Measurements from ENCODE around the gene ZNF81.
"Not testable (repeated sequence)": the region's sequence is repeated elsewhere in the genome, so short reads cannot be mapped to it uniquely, and the experiment has no call there.

The ZNF81 gene

GRCh38 chrX:47838361-47838760, 1.7 kb downstream of the ZNF81 start:
- H3K4me1 ChIP-seq (ENCODE audit: control insufficient read depth in 1 of 2, insufficient read depth in 1 of 2, low read depth in 1 of 2, low read length in 1 of 2), result peaks cover 4 to 14% of the 10 kb centered on the region in 2 experiments

GRCh38 chrX:47840111-47840510, 3.4 kb downstream of the ZNF81 start:
- Histone ChIP-seq H3K36me3 (no peaks in the 10 kb centered on the region), H3K27me3 (no peaks in the 10 kb centered on the region), H3K4me1 (ENCODE audit: control insufficient read depth in 1 of 2, insufficient read depth in 1 of 2, low read depth in 1 of 2, low read length in 1 of 2) (peaks cover 4 to 14% of the 10 kb centered on the region in 2 experiments), H3K4me3 (ENCODE audit: low read depth in 1 of 2, low read length in 1 of 2) (no peak overlapping the region), H3K9me3 (no peaks in the 10 kb centered on the region), H3K27ac (no peak overlapping the region)
- TF ChIP-seq CTCF (IDR thresholded peaks at IDR 0.05), result no peak

More at GRCh38 chrX:47838361-47838760, 1.7 kb downstream of the ZNF81 start:
- Histone ChIP-seq H3K36me3 (no peaks in the 10 kb centered on the region), H3K27ac (no peak overlapping the region), H3K4me3 (ENCODE audit: low read depth in 1 of 2, low read length in 1 of 2) (no peak overlapping the region), H3K9me3 (no peaks in the 10 kb centered on the region), H3K27me3 (no peaks in the 10 kb centered on the region)
- no peak for TF ChIP-seq CTCF (IDR thresholded peaks at IDR 0.05)

- TF ChIP-seq CTCF (IDR thresholded peaks at IDR 0.05), result no peak
- Histone ChIP-seq H3K27me3 (no peaks in the 10 kb centered on the region), H3K9me3 (no peaks in the 10 kb centered on the region)
Measured at GRCh38 chrX:47843363-47843762, 6.7 kb downstream of the ZNF81 start.

GRCh38 chrX:47844117-47844516, 7.4 kb downstream of the ZNF81 start:
- Histone ChIP-seq H3K4me3 (ENCODE audit: low read depth in 1 of 2, low read length in 1 of 2) (no peak overlapping the region), H3K27me3 (no peaks in the 10 kb centered on the region), H3K36me3 (peaks cover 12% of the 10 kb centered on the region), H3K9me3 (no peaks in the 10 kb centered on the region), H3K27ac (no peak overlapping the region), H3K4me1 (ENCODE audit: control insufficient read depth in 1 of 2, insufficient read depth in 1 of 2, low read depth in 1 of 2, low read length in 1 of 2) (no peaks in the 10 kb centered on the region)
- TF ChIP-seq CTCF (IDR thresholded peaks at IDR 0.05), result no peak

More at GRCh38 chrX:47843363-47843762, 6.7 kb downstream of the ZNF81 start:
- Histone ChIP-seq H3K4me1 (ENCODE audit: control insufficient read depth in 1 of 2, insufficient read depth in 1 of 2, low read depth in 1 of 2, low read length in 1 of 2) (no peaks in the 10 kb centered on the region), H3K4me3 (ENCODE audit: low read depth in 1 of 2, low read length in 1 of 2) (no peak overlapping the region), H3K36me3 (peaks cover 10% of the 10 kb centered on the region), H3K27ac (no peak overlapping the region)

GRCh38 chrX:47846040-47846439, 9.3 kb downstream of the ZNF81 start:
- H3K27ac ChIP-seq, result no peak overlapping the region
- H3K4me3 ChIP-seq (ENCODE audit: low read depth in 1 of 2, low read length in 1 of 2), result no peak overlapping the region
- TF ChIP-seq CTCF (IDR thresholded peaks at IDR 0.05), result no peak
- no peaks in the 10 kb centered on the region for H3K9me3 ChIP-seq
- H3K4me1 ChIP-seq (ENCODE audit: control insufficient read depth in 1 of 2, insufficient read depth in 1 of 2, low read depth in 1 of 2, low read length in 1 of 2), result no peaks in the 10 kb centered on the region
- no peaks in the 10 kb centered on the region for H3K27me3 ChIP-seq
- peaks cover 14% of the 10 kb centered on the region for H3K36me3 ChIP-seq

GRCh38 chrX:47849778-47850177, 13.1 kb downstream of the ZNF81 start:
- Histone ChIP-seq H3K4me3 (ENCODE audit: low read depth in 1 of 2, low read length in 1 of 2) (no peak overlapping the region), H3K9me3 (no peaks in the 10 kb centered on the region), H3K4me1 (ENCODE audit: control insufficient read depth in 1 of 2, insufficient read depth in 1 of 2, low read depth in 1 of 2, low read length in 1 of 2) (no peaks in the 10 kb centered on the region), H3K27ac (no peak overlapping the region), H3K36me3 (peaks cover 14% of the 10 kb centered on the region), H3K27me3 (no peaks in the 10 kb centered on the region)
- no peak for TF ChIP-seq CTCF (IDR thresholded peaks at IDR 0.05)

GRCh38 chrX:47850389-47850788, 13.7 kb downstream of the ZNF81 start:
- not testable (repeated sequence) for H3K4me3 ChIP-seq (ENCODE audit: low read depth in 1 of 2, low read length in 1 of 2); H3K27ac ChIP-seq; H3K9me3 ChIP-seq; H3K27me3 ChIP-seq; H3K4me1 ChIP-seq (ENCODE audit: control insufficient read depth in 1 of 2, insufficient read depth in 1 of 2, low read depth in 1 of 2, low read length in 1 of 2)
- peaks cover 14% of the 10 kb centered on the region for H3K36me3 ChIP-seq

All from neutrophil (primary cell).